Heart left ventricle (tissue), 13 donors: Measurements from ENCODE around the gene PTCD3.

Experiments used
- POLR2A ChIP-seq, 2 donors: fragments of 450-650 bp; IDR thresholded peaks; one replicate each; pipeline ENCODE4 v1.6.1; 2017; ENCODE audit warnings: antibody characterized with exemption in 2 of 2, mild to moderate bottlenecking in 2 of 2, moderate library complexity in 2 of 2
- TF ChIP-seq, protein P1 (sequence below), 12 donors: fragments of 200-600 bp; sonication (generic) in 4 of 12; IDR thresholded peaks; one replicate each; pipeline versions ENCODE4 v1.5.0 to v1.8.0; 2018 to 2022; ENCODE audit warnings: antibody characterized with exemption in 12 of 12, mild to moderate bottlenecking in 5 of 12
- donor health status: ischemic (EF 13 %, LVEDD 7.1; RV severe dilation, severe dysfunction).
- donor health status: DM: no; HTN: yes; CAD: no.
- donor health status: DM: no; HTN: no; CAD: no.
- donor health status: ischemic (EF 25% LVEDD 6.9; RV normal size, moderate dysfunction).
- donor health status: ischemic (EF 25% LVEDD 5.7; RV mildly dilated, moderate dysfunction).
- donor health status: ischemic (EF 35%, LVEDD 5.7; RV mildly dilated, moderate dysfunction).
- donor health status: nonischemic (EF 11% LVEDD 7.7; RV severe dilation, severe dysfunction).
- donor health status: DM: yes; HTN: yes; CAD: no.
- donor health status: PGD.
- donor health status: ischemic (EF 29% LVEDD 5.4; RV normal size, mild dysfunction).
- donor health status: nonischemic (EF 23%, LVEDD 6.1; RV moderate dilation, normal function).

DNA sequence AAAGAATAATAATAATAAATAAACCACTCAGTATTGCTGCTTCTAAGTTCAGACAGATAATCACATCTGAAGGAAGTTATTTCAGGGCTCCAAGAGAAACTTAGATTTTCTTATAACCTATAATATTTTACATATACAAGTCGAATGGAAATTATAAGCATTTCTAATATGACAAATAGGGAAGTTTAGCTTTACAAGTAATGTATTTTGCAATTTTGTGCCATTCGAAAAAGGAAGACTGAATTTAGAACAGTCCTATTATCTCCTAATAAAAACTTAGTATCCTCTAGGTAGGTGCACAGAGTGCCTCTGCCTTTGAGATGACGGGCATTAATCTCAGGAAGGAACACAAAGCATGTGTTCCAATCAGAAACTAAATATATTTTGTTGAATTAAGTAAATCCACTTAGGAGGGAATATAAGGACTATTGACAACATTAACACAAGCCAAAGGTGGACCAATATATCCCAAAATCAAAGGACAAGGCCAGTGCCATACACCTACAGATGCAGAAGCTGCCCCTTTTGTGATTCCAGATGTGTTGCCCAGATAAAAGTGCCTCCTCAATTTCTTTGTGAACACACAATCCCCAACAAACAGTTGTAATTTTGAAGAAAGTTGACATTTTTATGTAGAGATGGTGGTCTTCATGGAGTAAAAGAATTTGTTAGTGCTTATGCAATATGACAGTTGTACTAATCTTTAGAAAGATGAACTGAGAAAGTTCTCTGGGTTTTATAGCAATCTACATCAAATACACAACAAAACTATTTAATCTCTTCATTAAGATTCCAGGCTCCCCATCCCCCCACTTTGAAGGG, 36.6 kb downstream of the PTCD3 start:
- TF ChIP-seq POLR2A (IDR thresholded peaks at IDR 0.05), result no peak
- TF ChIP-seq, protein P1, sequence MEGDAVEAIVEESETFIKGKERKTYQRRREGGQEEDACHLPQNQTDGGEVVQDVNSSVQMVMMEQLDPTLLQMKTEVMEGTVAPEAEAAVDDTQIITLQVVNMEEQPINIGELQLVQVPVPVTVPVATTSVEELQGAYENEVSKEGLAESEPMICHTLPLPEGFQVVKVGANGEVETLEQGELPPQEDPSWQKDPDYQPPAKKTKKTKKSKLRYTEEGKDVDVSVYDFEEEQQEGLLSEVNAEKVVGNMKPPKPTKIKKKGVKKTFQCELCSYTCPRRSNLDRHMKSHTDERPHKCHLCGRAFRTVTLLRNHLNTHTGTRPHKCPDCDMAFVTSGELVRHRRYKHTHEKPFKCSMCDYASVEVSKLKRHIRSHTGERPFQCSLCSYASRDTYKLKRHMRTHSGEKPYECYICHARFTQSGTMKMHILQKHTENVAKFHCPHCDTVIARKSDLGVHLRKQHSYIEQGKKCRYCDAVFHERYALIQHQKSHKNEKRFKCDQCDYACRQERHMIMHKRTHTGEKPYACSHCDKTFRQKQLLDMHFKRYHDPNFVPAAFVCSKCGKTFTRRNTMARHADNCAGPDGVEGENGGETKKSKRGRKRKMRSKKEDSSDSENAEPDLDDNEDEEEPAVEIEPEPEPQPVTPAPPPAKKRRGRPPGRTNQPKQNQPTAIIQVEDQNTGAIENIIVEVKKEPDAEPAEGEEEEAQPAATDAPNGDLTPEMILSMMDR (IDR thresholded peaks at IDR 0.05), result no peak
